ENCODE measurements around the gene IRX2. TPM values are rescaled to one million over a fixed set of nuclear protein-coding genes. Genes with fewer than 3 reads are reported as not detected.
A peak's percentile ranks its signal among the peaks of the same experiment; 100 is the strongest.

Gene IRX2
- total and polyA plus RNA-seq, 2 of the 8 experiments (the other 6 are each of a cell fraction or from before 2014, with no cell fraction given), result 23.4 to 40.4 TPM

- H3K4me1 ChIP-seq (replicated peaks in 1 of 4; ENCODE audit: control insufficient read depth in 3 of 4, insufficient read depth in 4 of 4, low read length in 3 of 4), result peaks cover 0 to 18% (median 9%) of the 10 kb centered on the region in 4 experiments; a peak in 6 of 7 replicates
- H3K4me3 ChIP-seq (ENCODE audit: extremely low read depth in 1 of 4, insufficient read depth in 2 of 4, low read depth in 3 of 4, low read length in 4 of 4), result no peak overlapping the region
- no peak overlapping the region for H3K14ac ChIP-seq (ENCODE audit: insufficient read length)
- H3K23ac ChIP-seq (ENCODE audit: insufficient read length), result no peak overlapping the region
- H3K27ac ChIP-seq (ENCODE audit: low read depth, low read length), result no peak overlapping the region
- no peak overlapping the region for H2BK120ac ChIP-seq (replicated peaks; ENCODE audit: low read depth, low read length)
- peak overlapping the region; percentile 28; the same call in 1 of the 2 replicates for H4K8ac ChIP-seq (ENCODE audit: extremely low read depth, insufficient read depth, low read length)
- H2BK5ac ChIP-seq (ENCODE audit: low read depth, low read length), result no peak overlapping the region
- no peaks in the 10 kb centered on the region for H3K79me2 ChIP-seq (ENCODE audit: control insufficient read depth in 1 of 2, insufficient read depth in 2 of 2, low read length in 2 of 2)
- no peak overlapping the region for H2AK5ac ChIP-seq (ENCODE audit: low read depth, low read length)
- WGBS, 2 experiments (ENCODE audit: extremely low coverage in 1 of 2, insufficient coverage in 1 of 2, insufficient read length in 1 of 2, insufficient replicate concordance in 2 of 2, low coverage in 1 of 2, low lambda C conversion rate in 2 of 2, missing lambda C conversion rate in 1 of 2), result 88% methylated on average over 11 of the region's 11 CpGs; no CpG with 5 or more reads in 1 of the 2 experiments
- ChIA-PET POLR2A (ENCODE audit: partially characterized antibody) (interaction anchor here (1.2 to 2.3 kb wide), 2 partner anchors 10 to 29 kb away, joined by 3 to 7 read pairs; no protein-coding TSS in a partner anchor), CTCF (ENCODE audit: partially characterized antibody) (interaction anchor here (0.6 kb wide), 1 partner anchor 1753 kb away, joined by 5 read pairs; no protein-coding TSS in a partner anchor)
- H3K36me3 ChIP-seq (ENCODE audit: control insufficient read depth in 2 of 4, insufficient read depth in 4 of 4, low read length in 3 of 4), result no peaks in the 10 kb centered on the region
- peaks cover 8 to 39% (median 29%) of the 10 kb centered on the region in 4 experiments for H3K27me3 ChIP-seq (replicated peaks in 1 of 4; ENCODE audit: control insufficient read depth in 3 of 4, extremely low read depth in 1 of 4, insufficient read depth in 3 of 4, low read length in 3 of 4)
- H3K79me1 ChIP-seq (ENCODE audit: low read depth, low read length), result no peaks in the 10 kb centered on the region
- H3K9me3 ChIP-seq (ENCODE audit: insufficient read depth in 2 of 2, low read depth in 1 of 2, low read length in 1 of 2), result peaks cover 5 to 10% of the 10 kb centered on the region in 2 experiments; a peak in 2 of 4 replicates
- no peak for FAIRE-seq
- no peak overlapping the region for H4K91ac ChIP-seq (replicated peaks; ENCODE audit: insufficient read length, low read length)
- H2BK20ac ChIP-seq (ENCODE audit: low read length), result no peak overlapping the region
- DNase-seq (ENCODE audit: low read depth in 1 of 2, low spot score in 2 of 2), result peak in 1 of 2 experiments; percentile 44
- peaks cover 17% of the 10 kb centered on the region; the same call in 1 of the 2 replicates for H3K23me2 ChIP-seq (ENCODE audit: low read depth, low read length)
- peak overlapping the region; percentile 45; the same call in 1 of the 2 replicates for H2BK12ac ChIP-seq (ENCODE audit: low read depth, low read length)
- no peak overlapping the region for H4K5ac ChIP-seq (ENCODE audit: insufficient read length, low read depth, low read length)
- H3K56ac ChIP-seq (replicated peaks; ENCODE audit: insufficient read length, low read depth, low read length), result no peak overlapping the region
- H3K9ac ChIP-seq (replicated peaks in 1 of 4; ENCODE audit: extremely low read depth in 1 of 4, low read depth in 3 of 4, low read length in 3 of 4), result no peak overlapping the region
- H2AFZ ChIP-seq (ENCODE audit: low read length), result no peak overlapping the region
- H3K18ac ChIP-seq (ENCODE audit: extremely low read depth, low read length), result no peak overlapping the region
- no peak overlapping the region for H2BK15ac ChIP-seq (ENCODE audit: low read length)
- H4K20me1 ChIP-seq (replicated peaks in 1 of 2; ENCODE audit: control insufficient read depth in 1 of 2, insufficient read depth in 2 of 2, low read length in 2 of 2), result peaks cover 0 to 7% of the 10 kb centered on the region in 2 experiments
- no peak overlapping the region for H3K4ac ChIP-seq (replicated peaks; ENCODE audit: insufficient read length, low read depth, low read length)
- H3K4me2 ChIP-seq (ENCODE audit: insufficient read depth in 1 of 2, low read depth in 2 of 2, low read length in 2 of 2), result no peak overlapping the region
- no peak for TF ChIP-seq CBX5 (IDR thresholded peaks at IDR 0.05; ENCODE audit: low read depth, low read length)
- TF ChIP-seq RFX5 (IDR thresholded peaks at IDR 0.05; ENCODE audit: borderline replicate concordance, low read depth, low read length), result no peak
- TF ChIP-seq ZNF274 (IDR thresholded peaks at IDR 0.05; ENCODE audit: borderline replicate concordance, extremely low read depth, low read length), result no peak
- no peak for TF ChIP-seq TCF12 (IDR thresholded peaks at IDR 0.05; ENCODE audit: low read depth, low read length)
- TF ChIP-seq EZH2 (IDR thresholded peaks at IDR 0.05; ENCODE audit: low read depth, low read length, severe bottlenecking), result no peak
- TF ChIP-seq BACH1 (IDR thresholded peaks at IDR 0.05; ENCODE audit: low read length), result no peak
- TF ChIP-seq, protein P1, sequence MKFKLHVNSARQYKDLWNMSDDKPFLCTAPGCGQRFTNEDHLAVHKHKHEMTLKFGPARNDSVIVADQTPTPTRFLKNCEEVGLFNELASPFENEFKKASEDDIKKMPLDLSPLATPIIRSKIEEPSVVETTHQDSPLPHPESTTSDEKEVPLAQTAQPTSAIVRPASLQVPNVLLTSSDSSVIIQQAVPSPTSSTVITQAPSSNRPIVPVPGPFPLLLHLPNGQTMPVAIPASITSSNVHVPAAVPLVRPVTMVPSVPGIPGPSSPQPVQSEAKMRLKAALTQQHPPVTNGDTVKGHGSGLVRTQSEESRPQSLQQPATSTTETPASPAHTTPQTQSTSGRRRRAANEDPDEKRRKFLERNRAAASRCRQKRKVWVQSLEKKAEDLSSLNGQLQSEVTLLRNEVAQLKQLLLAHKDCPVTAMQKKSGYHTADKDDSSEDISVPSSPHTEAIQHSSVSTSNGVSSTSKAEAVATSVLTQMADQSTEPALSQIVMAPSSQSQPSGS (IDR thresholded peaks at IDR 0.05; ENCODE audit: low read length), result no peak
- no peak for TF ChIP-seq MAX (IDR thresholded peaks at IDR 0.05)
- TF ChIP-seq RAD21 (IDR thresholded peaks at IDR 0.05 in 1 of 2, conservative IDR thresholded peaks at IDR 0.05 in 1 of 2; ENCODE audit: low read depth in 2 of 2, low read length in 2 of 2), result no peak
Measured at GRCh38 chr5:2759696-2760461, 8.4 kb upstream of the IRX2 start.
